ENCODE results near the gene INTS15. TPM values are rescaled to one million over a fixed set of nuclear protein-coding genes. Genes with fewer than 3 reads are reported as not detected.

Gene INTS15
- total RNA-seq, 2 experiments from 2014 or later, result 27.8 to 31.8 TPM

- H3K4me3 Mint-ChIP-seq, result no peak overlapping the region
- intact Hi-C loops (cut with DNase I, micrococcal nuclease), result no loop called here
- no peaks in the 10 kb centered on the region for H3K27me3 Mint-ChIP-seq
- no peaks in the 10 kb centered on the region for H3K4me1 Mint-ChIP-seq
- ChIA-PET CTCF (no interaction called here), POLR2A (no interaction called here)
- no peaks in the 10 kb centered on the region for H3K9me3 Mint-ChIP-seq (ENCODE audit: low read depth)
- H3K27ac Mint-ChIP-seq, result no peak overlapping the region
- H3K36me3 Mint-ChIP-seq (ENCODE audit: low read depth), result peaks cover 66% of the 10 kb centered on the region
- DNase-seq, result no peak
- no peak for ATAC-seq
Measured at GRCh38 chr7:6647080-6647479, 57.3 kb downstream of the INTS15 start.

DNA sequence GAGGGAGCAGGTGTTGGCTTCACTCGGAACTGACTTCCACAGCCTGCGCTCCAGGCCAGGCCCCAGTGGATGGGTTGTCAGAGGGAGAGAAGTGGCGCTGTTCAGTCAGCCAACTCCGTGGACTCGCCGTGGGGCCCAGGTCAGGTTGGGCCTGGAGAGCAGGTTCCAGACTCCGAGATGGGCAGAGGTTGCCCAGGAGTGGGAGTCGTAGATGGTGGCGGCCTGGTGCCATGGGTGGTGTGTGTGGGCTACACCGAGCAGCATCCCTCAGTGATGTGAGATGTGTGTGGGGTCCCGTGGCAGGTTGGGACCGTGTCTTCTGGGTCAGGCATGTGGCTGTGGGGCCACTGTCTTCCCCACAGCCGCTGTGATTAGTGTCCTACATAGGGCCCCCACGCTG lies 57.7 kb downstream of the INTS15 start:
- Mint-ChIP-seq H3K4me3 (no peak overlapping the region), H3K27ac (no peak overlapping the region)
- ATAC-seq, result no peak

GRCh38 chr7:6648066-6648814 lies 58.4 kb downstream of the INTS15 start:
- intact Hi-C loops (cut with DNase I, micrococcal nuclease), result no loop called here
- peaks cover 60% of the 10 kb centered on the region for H3K36me3 Mint-ChIP-seq (ENCODE audit: low read depth)
- CTCF ChIA-PET, result no interaction called here
- no peaks in the 10 kb centered on the region for H3K27me3 Mint-ChIP-seq
- ATAC-seq, result no peak
- H3K27ac Mint-ChIP-seq, result no peak overlapping the region
- POLR2A ChIA-PET, result no interaction called here
- H3K9me3 Mint-ChIP-seq (ENCODE audit: low read depth), result no peaks in the 10 kb centered on the region
- H3K4me3 Mint-ChIP-seq, result no peak overlapping the region
- no peaks in the 10 kb centered on the region for H3K4me1 Mint-ChIP-seq
- DNase-seq, result no peak

More for the DNA sequence above, 57.7 kb downstream of the INTS15 start:
- H3K27me3 Mint-ChIP-seq, result no peaks in the 10 kb centered on the region
- ChIA-PET CTCF (no interaction called here), POLR2A (no interaction called here)
- no peaks in the 10 kb centered on the region for H3K9me3 Mint-ChIP-seq (ENCODE audit: low read depth)
- intact Hi-C loops (cut with DNase I, micrococcal nuclease), result no loop called here
- DNase-seq, result no peak
- no peaks in the 10 kb centered on the region for H3K4me1 Mint-ChIP-seq
- peaks cover 63% of the 10 kb centered on the region for H3K36me3 Mint-ChIP-seq (ENCODE audit: low read depth)

DNA sequence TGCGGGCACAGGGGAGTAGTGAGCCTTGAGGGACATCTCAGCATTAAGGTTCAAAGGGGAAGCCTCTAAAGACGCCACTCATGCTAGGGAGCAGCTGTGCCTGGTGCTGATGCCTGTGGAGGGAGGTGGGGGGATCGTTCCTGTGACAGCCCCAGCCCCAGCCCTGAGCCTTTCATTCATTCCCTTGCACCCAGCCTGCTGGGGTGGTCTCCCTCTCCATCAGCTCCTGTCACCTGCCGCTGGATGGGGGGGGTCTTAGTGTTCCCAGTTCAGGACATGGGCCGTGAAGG lies 58.9 kb downstream of the INTS15 start:
- H3K9me3 Mint-ChIP-seq (ENCODE audit: low read depth), result no peaks in the 10 kb centered on the region
- DNase-seq (no peak), ATAC-seq (no peak)
- no peaks in the 10 kb centered on the region for H3K27me3 Mint-ChIP-seq
- intact Hi-C loops (cut with DNase I, micrococcal nuclease), result no loop called here
- H3K4me1 Mint-ChIP-seq, result no peaks in the 10 kb centered on the region
- CTCF ChIA-PET, result no interaction called here
- POLR2A ChIA-PET, result no interaction called here
- peaks cover 60% of the 10 kb centered on the region for H3K36me3 Mint-ChIP-seq (ENCODE audit: low read depth)
- H3K4me3 Mint-ChIP-seq, result no peak overlapping the region
- H3K27ac Mint-ChIP-seq, result no peak overlapping the region

DNA sequence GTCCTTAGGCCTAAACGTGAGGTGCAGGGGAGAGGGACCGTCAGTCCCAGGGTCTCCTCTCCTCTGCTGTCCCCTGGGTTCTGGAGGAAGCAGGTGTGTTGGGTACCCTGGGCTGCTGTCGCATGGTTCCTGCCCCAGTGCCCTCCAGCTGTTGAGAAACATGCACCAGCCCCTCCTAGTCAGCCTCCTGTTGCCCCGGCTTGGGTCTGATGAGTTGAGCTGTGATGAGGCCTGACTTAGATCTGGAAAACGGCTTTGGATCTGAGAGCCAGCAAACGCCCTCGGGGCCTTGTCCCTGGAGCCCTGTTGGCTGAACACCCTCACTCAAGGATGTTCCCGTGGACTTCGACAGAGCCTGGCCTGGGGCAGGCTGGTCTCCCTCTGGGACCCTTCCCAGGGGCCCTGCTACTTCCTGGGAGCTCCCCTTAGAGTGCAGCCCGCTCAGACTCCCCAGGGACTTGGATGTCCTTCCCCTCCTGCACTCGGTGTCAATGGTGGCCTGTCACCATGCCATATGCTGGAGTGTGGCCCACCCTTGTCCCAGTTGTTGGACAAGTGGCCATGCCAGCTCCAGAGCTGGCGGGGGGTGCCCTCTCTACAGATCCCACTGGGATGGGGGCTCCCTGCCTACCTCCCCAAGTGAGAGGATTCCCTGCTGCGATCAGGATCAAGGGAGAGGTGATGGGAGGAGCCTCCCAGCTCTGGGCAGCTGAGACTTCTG lies 59.6 kb downstream of the INTS15 start:
- DNase-seq, result no peak
- no peaks in the 10 kb centered on the region for H3K27me3 Mint-ChIP-seq
- H3K9me3 Mint-ChIP-seq (ENCODE audit: low read depth), result no peaks in the 10 kb centered on the region
- H3K4me1 Mint-ChIP-seq, result no peaks in the 10 kb centered on the region
- peaks cover 57% of the 10 kb centered on the region for H3K36me3 Mint-ChIP-seq (ENCODE audit: low read depth)
- intact Hi-C loops (cut with DNase I, micrococcal nuclease), result no loop called here
- no peak for ATAC-seq
- no peak overlapping the region for H3K27ac Mint-ChIP-seq
- ChIA-PET CTCF (interaction anchor here (1.0 kb wide), 1 partner anchor 13 kb away, joined by 3 read pairs; no protein-coding TSS in a partner anchor), POLR2A (no interaction called here)
- no peak overlapping the region for H3K4me3 Mint-ChIP-seq

DNA sequence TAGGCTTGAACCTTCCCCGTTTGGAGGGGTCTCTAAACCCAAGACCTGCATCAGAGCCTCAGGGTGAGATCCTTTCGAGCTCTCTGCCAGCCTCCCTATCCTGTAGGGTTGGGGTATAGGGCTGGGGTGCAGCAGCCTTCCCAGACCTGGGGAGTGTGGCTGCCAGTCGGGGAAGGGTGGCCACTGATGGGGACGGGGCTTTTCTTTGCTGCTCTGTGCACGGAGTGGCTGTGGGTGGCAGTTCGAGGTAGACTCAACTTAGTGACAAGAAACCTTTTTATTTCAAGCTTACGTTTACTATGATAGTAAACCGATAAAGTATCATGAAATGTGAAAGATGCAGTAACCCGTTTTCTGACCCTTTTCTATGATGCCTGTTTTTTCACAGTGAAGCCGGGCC lies 60.3 kb downstream of the INTS15 start:
- DNase-seq (no peak), ATAC-seq (no peak)
- ChIA-PET POLR2A (no interaction called here), CTCF (interaction anchor here (0.7 to 1.0 kb wide), 2 partner anchors 13 to 207 kb away, joined by 3 read pairs; no protein-coding TSS in a partner anchor)
- Mint-ChIP-seq H3K27ac (no peak overlapping the region), H3K36me3 (ENCODE audit: low read depth) (peaks cover 59% of the 10 kb centered on the region), H3K9me3 (ENCODE audit: low read depth) (no peaks in the 10 kb centered on the region), H3K4me3 (no peak overlapping the region), H3K4me1 (no peaks in the 10 kb centered on the region), H3K27me3 (no peaks in the 10 kb centered on the region)
- intact Hi-C loops (cut with DNase I, micrococcal nuclease), result no loop called here

DNA sequence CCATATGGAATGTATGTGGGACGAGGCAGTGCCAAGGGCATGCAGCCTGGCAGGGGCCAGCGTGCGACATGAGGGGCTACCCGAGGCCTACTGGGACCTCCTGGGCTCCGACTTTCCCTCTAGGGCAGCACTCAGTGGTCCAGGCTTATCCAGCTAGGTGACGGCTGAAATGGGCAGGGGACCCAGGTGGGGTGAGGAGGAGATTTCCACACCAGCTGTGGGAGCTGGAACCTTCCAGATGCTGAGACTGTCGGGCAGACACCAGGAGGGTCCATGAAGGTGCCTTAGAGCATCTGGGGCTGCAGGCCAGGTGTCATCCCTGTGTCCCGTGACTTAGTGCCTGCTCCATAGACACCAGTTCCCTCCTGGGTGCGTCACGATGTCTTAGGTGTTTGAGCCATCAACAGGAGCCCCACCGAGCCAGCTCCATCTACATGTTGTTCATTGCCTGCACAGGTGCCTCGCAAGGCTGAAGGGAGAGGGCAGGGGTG lies 60.7 kb downstream of the INTS15 start:
- ChIA-PET CTCF (interaction anchor here (0.7 kb wide), 1 partner anchor 206 kb away, joined by 3 read pairs; no protein-coding TSS in a partner anchor), POLR2A (no interaction called here)
- Mint-ChIP-seq H3K27ac (no peak overlapping the region), H3K9me3 (ENCODE audit: low read depth) (no peaks in the 10 kb centered on the region), H3K36me3 (ENCODE audit: low read depth) (peaks cover 64% of the 10 kb centered on the region), H3K4me1 (no peaks in the 10 kb centered on the region), H3K4me3 (no peak overlapping the region), H3K27me3 (no peaks in the 10 kb centered on the region)
- intact Hi-C loops (cut with DNase I, micrococcal nuclease), result no loop called here
- DNase-seq, result no peak
- ATAC-seq, result no peak

- intact Hi-C loops (cut with DNase I, micrococcal nuclease), result no loop called here
- no peaks in the 10 kb centered on the region for H3K27me3 Mint-ChIP-seq
- no peaks in the 10 kb centered on the region for H3K4me1 Mint-ChIP-seq
- ATAC-seq (no peak), DNase-seq (no peak)
- no peak overlapping the region for H3K4me3 Mint-ChIP-seq
- H3K36me3 Mint-ChIP-seq (ENCODE audit: low read depth), result peaks cover 54% of the 10 kb centered on the region
- CTCF ChIA-PET, result no interaction called here
- POLR2A ChIA-PET, result no interaction called here
- H3K9me3 Mint-ChIP-seq (ENCODE audit: low read depth), result no peaks in the 10 kb centered on the region
- no peak overlapping the region for H3K27ac Mint-ChIP-seq
Measured at GRCh38 chr7:6651851-6652445, 62.1 kb downstream of the INTS15 start.

DNA sequence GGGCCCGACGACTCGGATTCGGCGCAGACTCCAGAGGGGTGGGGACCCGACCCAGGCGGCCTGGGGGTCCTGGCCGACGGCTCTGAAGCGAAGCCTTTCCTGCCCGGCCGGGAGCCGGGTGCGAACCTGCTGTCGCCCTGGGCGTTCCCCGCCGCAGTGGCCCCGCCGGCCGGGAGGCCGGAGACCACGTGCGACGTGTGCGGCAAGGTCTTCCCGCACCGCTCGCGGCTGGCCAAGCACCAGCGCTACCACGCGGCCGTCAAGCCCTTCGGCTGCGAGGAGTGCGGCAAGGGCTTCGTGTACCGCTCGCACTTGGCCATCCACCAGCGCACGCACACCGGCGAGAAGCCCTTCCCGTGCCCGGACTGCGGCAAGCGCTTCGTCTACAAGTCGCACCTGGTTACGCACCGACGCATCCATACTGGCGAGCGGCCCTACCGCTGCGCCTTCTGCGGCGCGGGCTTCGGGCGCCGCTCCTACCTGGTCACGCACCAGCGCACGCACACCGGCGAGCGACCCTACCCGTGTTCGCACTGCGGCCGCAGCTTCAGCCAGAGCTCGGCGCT lies 62.7 kb downstream of the INTS15 start:
- Mint-ChIP-seq H3K4me1 (no peaks in the 10 kb centered on the region), H3K4me3 (no peak overlapping the region), H3K9me3 (ENCODE audit: low read depth) (no peaks in the 10 kb centered on the region), H3K36me3 (ENCODE audit: low read depth) (peaks cover 49% of the 10 kb centered on the region), H3K27ac (no peak overlapping the region), H3K27me3 (no peaks in the 10 kb centered on the region)
- intact Hi-C loops (cut with DNase I, micrococcal nuclease), result no loop called here
- CTCF ChIA-PET, result no interaction called here
- no peak for ATAC-seq
- DNase-seq, result no peak
- POLR2A ChIA-PET, result no interaction called here

DNA sequence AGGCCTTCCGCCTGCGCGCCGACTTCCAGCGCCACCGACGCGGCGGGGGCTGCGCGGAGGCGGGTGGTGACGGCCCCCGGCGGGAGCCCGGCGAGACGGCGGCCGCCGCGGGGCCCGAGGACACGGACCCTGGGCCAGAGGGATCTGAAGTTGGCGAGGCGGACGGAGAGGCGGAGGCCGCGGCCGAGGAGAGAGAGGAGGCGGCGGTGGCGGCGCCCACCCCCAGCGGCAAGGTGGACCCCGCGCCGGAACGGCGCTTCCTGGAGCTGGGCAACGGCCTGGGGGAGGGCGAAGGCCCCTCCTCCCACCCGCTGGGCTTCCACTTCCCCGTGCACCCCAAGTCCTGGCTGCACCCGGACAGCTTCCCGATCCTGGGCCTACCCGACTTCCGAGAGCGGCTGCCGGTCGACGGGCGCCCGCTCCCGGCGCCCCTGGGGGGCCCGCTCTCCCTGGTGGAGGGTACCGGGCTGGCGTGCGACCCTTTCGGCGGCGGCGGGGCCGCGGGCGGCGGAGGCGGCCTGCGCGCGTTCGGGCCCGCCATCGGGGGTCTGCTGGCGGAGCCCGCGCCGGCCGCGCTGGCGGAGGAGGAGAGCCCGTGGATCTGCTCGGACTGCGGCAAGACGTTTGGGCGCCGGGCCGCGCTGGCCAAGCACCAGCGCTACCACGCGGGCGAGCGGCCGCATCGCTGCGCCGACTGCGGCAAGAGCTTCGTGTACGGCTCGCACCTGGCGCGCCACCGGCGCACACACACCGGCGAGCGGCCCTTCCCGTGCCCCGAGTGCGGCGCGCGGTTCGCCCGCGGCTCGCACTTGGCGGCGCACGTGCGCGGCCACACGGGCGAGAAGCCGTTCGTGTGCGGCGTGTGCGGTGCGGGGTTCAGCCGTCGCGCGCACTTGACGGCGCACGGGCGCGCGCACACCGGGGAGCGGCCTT lies 63.5 kb downstream of the INTS15 start:
- ATAC-seq (no peak), DNase-seq (no peak)
- Mint-ChIP-seq H3K36me3 (ENCODE audit: low read depth) (peaks cover 43% of the 10 kb centered on the region), H3K4me3 (no peak overlapping the region), H3K4me1 (no peaks in the 10 kb centered on the region), H3K27me3 (no peaks in the 10 kb centered on the region), H3K9me3 (ENCODE audit: low read depth) (no peaks in the 10 kb centered on the region), H3K27ac (no peak overlapping the region)
- intact Hi-C loops (cut with DNase I, micrococcal nuclease), result no loop called here
- POLR2A ChIA-PET, result no interaction called here
- CTCF ChIA-PET, result no interaction called here

DNA sequence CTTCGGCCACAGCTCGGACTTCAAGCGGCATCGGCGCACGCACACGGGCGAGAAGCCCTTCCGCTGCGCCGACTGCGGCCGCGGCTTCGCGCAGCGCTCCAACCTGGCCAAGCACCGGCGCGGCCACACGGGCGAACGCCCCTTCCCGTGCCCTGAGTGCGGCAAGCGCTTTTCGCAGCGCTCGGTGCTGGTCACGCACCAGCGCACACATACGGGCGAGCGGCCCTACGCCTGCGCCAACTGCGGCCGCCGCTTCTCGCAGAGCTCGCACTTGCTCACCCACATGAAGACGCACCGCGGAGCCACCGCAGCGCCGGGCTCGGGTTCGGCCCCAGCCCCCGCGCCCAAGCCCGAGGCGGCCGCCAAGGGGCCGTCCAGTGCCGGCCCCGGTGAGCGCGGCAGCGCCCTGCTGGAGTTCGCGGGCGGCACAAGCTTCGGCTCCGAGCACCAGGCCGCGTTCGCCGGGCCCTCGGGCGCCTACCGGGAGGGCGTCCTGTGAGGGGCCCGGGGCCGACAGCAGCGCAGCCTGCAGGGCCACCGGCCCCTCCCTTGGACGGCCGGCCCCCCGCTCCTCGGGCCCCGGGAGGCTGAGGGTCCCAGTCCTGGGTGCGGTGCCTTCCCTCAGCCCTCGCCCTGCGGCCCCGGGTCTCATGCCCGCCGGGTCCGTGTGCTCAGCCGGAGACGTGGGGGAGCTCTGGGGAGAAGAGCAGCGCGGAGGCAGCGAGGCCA lies 64.5 kb downstream of the INTS15 start:
- H3K27ac Mint-ChIP-seq, result no peak overlapping the region
- peaks cover 4% of the 10 kb centered on the region for H3K4me1 Mint-ChIP-seq
- intact Hi-C loops (cut with DNase I, micrococcal nuclease), result no loop called here
- ATAC-seq, result no peak
- no peak overlapping the region for H3K4me3 Mint-ChIP-seq
- H3K27me3 Mint-ChIP-seq, result no peaks in the 10 kb centered on the region
- no peak for DNase-seq
- ChIA-PET POLR2A (no interaction called here), CTCF (no interaction called here)
- peaks cover 36% of the 10 kb centered on the region for H3K36me3 Mint-ChIP-seq (ENCODE audit: low read depth)
- no peaks in the 10 kb centered on the region for H3K9me3 Mint-ChIP-seq (ENCODE audit: low read depth)
